Karpas-422 (cell line): ENCODE results near the gene CCDC7. TPM values are rescaled to one million over a fixed set of nuclear protein-coding genes. Genes with fewer than 3 reads are reported as not detected.
"Not testable (repeated sequence)": the region's sequence is repeated elsewhere in the genome, so short reads cannot be mapped to it uniquely, and the experiment has no call there.

Source experiments
- DNase-seq: peaks from one replicate; pipeline ENCODE4 v3.0.0-alpha.2; 2015
- H2AFZ ChIP-seq: fragments of 200-600 bp; sonication (generic); 2 replicates; pipeline ENCODE4 v1.6.1; 2014; ENCODE audit warnings: antibody characterized with exemption, low read length, mixed read lengths
- H3K27ac ChIP-seq: fragments of 200-600 bp; sonication (generic); 2 replicates; pipeline ENCODE4 v1.5.1; 2014; ENCODE audit warnings: mild to moderate bottlenecking, low read length, moderate library complexity
- H3K27me3 ChIP-seq: fragments of 200-600 bp; sonication (generic); 2 replicates; pipeline ENCODE4 v1.6.1; 2014; ENCODE audit warnings: low read length, mixed read lengths
- H3K36me3 ChIP-seq: fragments of 200-600 bp; sonication (generic); 2 replicates; pipeline ENCODE4 v1.6.1; 2014; ENCODE audit warnings: low read length, mixed read lengths; ENCODE audit not compliant: insufficient read depth
- H3K4me1 ChIP-seq: fragments of 200-600 bp; sonication (generic); 2 replicates; pipeline ENCODE4 v1.6.1; 2014; ENCODE audit warnings: mild to moderate bottlenecking, low read length, mixed read lengths
- H3K4me2 ChIP-seq: fragments of 200-600 bp; sonication (generic); 2 replicates; pipeline ENCODE4 v1.6.1; 2014; ENCODE audit warnings: low read length, low read depth, mild to moderate bottlenecking; ENCODE audit not compliant: poor library complexity, severe bottlenecking
- H3K4me3 ChIP-seq: fragments of 200-600 bp; sonication (generic); 2 replicates; pipeline ENCODE4 v1.5.1; 2014; ENCODE audit warnings: mild to moderate bottlenecking, antibody characterized with exemption, low read length, mixed read lengths
- H3K79me2 ChIP-seq: fragments of 200-600 bp; sonication (generic); 2 replicates; pipeline ENCODE4 v1.6.1; 2014; ENCODE audit warnings: mild to moderate bottlenecking, low read length, mixed read lengths
- H3K9ac ChIP-seq: fragments of 200-600 bp; sonication (generic); 2 replicates; pipeline ENCODE4 v1.6.0; 2014; ENCODE audit warnings: low read length
- H3K9me2 ChIP-seq: fragments of 200-600 bp; sonication (generic), shearing (Covaris generic); replicated peaks from 2 replicates; pipeline ENCODE4 v1.6.0; 2014; ENCODE audit warnings: mild to moderate bottlenecking, low read length, moderate library complexity; ENCODE audit not compliant: insufficient read depth
- H3K9me3 ChIP-seq: fragments of 300-700, 200-600 bp; sonication (generic); 2 replicates; pipeline ENCODE4 v1.6.1; 2014; ENCODE audit warnings: low read length, mixed read lengths
- H4K20me1 ChIP-seq: fragments of 200-600 bp; sonication (generic); 2 replicates; pipeline ENCODE4 v1.6.1; 2014; ENCODE audit warnings: mild to moderate bottlenecking, antibody characterized with exemption, low read length, low read depth; ENCODE audit not compliant: insufficient read depth
- total RNA-seq: library from RNA; depleted of rRNA; stranded (reverse); fragments of >200 nt; shearing (Covaris generic); gene quantifications from 2 replicates; pipeline ENCODE4 v1.2.3, GENCODE V29; 2014; ENCODE audit warnings: low replicate concordance

CCDC7 gene
- total RNA-seq, 1 experiment from 2014 or later: 19.7 TPM

DNA sequence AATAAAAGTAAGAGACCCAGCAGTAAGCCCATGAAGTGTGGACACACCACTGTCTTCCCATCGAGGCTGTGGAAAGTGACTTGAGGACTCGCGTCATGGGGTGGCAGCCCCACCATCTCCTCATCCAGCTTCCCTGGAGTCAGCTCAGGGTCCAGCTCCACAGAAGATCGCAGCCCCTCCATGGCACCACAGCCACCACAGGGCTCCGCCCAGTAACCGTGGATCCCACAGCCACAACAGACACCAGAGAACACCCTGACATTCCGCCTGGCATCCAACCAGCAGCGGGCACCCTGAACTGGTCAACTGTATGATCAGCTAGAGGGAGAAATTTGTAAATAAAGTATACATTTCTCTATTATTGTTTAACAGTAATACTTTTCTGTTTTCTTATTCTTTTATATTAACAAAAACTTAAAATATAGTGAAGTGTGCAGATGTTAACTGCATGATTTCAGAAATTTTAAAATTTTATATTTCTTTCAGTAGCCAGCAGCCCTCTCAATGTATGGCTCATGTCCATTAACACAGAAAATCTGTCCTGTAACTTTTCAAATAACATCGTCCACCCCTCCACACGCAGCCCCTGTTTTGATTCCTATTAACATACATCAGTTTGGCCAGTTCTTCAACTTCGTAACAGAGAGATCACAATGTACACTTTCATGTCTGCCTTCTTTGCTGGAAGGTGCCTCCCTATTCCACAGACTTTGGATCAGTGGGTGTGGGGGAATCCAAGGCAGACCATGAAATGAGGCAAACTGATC is 442.4 kb downstream of the CCDC7 start:
- no peak overlapping the region for H3K4me2 ChIP-seq
- no peak overlapping the region for H2AFZ ChIP-seq
- H3K36me3 ChIP-seq: no peaks in the 10 kb centered on the region
- no peaks in the 10 kb centered on the region for H3K9me2 ChIP-seq
- H3K9me3 ChIP-seq: no peaks in the 10 kb centered on the region
- DNase-seq: no peak
- H3K4me3 ChIP-seq: no peak overlapping the region
- no peaks in the 10 kb centered on the region for H3K79me2 ChIP-seq
- H3K27ac ChIP-seq: no peak overlapping the region
- no peaks in the 10 kb centered on the region for H3K4me1 ChIP-seq
- no peaks in the 10 kb centered on the region for H4K20me1 ChIP-seq
- H3K27me3 ChIP-seq: no peaks in the 10 kb centered on the region
- H3K9ac ChIP-seq: no peak overlapping the region

DNA sequence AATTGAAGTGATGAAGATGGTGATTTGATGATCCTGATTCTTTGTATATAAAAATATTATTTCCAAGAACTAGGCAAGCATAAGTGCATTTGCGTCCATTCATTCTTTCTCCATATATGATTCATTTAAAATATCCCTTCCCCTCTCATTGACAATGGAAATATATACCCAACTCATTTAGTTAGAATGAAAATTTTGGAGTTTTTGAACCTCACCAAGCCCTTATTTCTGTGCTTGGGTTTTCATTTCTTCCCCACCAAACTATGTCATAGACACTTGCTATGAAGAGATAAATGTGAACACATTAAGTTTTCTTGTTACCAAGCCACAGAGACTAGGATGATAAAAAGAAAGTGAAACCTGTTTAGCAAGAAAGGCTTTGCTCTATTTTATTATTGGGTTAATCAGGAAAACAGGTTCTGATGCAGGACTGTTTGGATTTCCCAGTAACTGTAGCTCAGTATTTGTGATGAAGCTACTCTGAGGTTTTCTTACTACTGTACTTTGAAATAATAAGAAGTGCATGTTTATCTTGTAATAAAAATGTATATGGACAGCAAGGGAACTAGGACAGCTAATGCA is 443.8 kb downstream of the CCDC7 start:
- Histone ChIP-seq H3K9me2 (no peaks in the 10 kb centered on the region), H4K20me1 (no peaks in the 10 kb centered on the region), H3K9ac (no peak overlapping the region), H3K79me2 (no peaks in the 10 kb centered on the region), H2AFZ (no peak overlapping the region), H3K9me3 (no peaks in the 10 kb centered on the region), H3K27me3 (no peaks in the 10 kb centered on the region), H3K4me2 (no peak overlapping the region), H3K4me3 (no peak overlapping the region), H3K36me3 (peaks cover 4% of the 10 kb centered on the region; the same call in 1 of the 2 replicates), H3K27ac (no peak overlapping the region), H3K4me1 (no peaks in the 10 kb centered on the region)
- no peak for DNase-seq

DNA sequence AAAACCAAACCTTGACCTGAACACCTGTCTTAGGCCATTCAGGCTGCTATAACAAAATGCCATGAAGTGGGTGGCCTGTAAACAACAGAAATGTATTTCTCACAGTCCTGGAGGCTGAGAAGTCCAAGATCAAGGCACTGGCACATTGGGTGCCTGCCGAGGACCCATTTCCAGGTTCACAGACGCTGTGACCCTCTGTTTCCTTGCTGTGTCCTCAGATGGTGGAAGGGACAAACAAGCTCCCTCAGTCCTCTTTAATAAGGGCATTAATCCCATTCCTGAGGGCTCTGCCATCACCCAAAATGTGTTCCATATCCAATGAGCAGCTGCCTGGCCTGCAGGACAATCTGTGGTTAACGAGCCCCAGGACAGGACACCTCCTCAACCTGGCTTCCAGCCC is 444.5 kb downstream of the CCDC7 start:
- Histone ChIP-seq H3K79me2 (no peaks in the 10 kb centered on the region), H3K27ac (no peak overlapping the region), H3K36me3 (peaks cover 6% of the 10 kb centered on the region; the same call in 1 of the 2 replicates), H3K4me3 (no peak overlapping the region), H2AFZ (no peak overlapping the region), H3K4me2 (no peak overlapping the region), H3K9me3 (no peaks in the 10 kb centered on the region), H3K4me1 (no peaks in the 10 kb centered on the region), H3K27me3 (no peaks in the 10 kb centered on the region), H3K9ac (no peak overlapping the region), H4K20me1 (no peaks in the 10 kb centered on the region), H3K9me2 (no peaks in the 10 kb centered on the region)
- DNase-seq: no peak

DNA sequence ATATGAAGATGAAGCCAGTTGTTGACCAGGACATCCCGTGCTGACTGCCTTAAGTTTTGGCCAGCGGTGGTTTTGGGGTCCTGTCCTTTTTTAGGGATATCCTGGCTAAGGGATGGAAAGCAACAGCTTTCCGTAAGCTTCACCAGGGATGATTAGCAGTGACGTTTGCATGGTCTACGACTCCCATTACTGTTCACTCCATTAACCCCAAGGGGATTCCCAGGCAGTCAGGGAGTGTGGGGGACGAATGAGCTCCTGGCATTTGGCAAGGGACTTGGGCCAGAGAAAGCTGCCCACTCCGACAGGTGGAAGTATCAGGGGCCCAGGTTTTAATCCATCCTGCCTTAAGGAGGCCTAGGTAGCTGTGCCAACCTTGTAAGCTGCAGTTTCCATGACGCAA is 445.3 kb downstream of the CCDC7 start:
- H3K9me3 ChIP-seq: no peaks in the 10 kb centered on the region
- no peaks in the 10 kb centered on the region for H3K9me2 ChIP-seq
- DNase-seq: no peak
- H4K20me1 ChIP-seq: no peaks in the 10 kb centered on the region
- H3K36me3 ChIP-seq: peaks cover 14% of the 10 kb centered on the region; the same call in 1 of the 2 replicates
- no peaks in the 10 kb centered on the region for H3K4me1 ChIP-seq
- no peaks in the 10 kb centered on the region for H3K27me3 ChIP-seq
- H3K27ac ChIP-seq: no peak overlapping the region
- H3K4me2 ChIP-seq: no peak overlapping the region
- no peaks in the 10 kb centered on the region for H3K79me2 ChIP-seq
- no peak overlapping the region for H3K9ac ChIP-seq
- no peak overlapping the region for H2AFZ ChIP-seq
- H3K4me3 ChIP-seq: no peak overlapping the region

DNA sequence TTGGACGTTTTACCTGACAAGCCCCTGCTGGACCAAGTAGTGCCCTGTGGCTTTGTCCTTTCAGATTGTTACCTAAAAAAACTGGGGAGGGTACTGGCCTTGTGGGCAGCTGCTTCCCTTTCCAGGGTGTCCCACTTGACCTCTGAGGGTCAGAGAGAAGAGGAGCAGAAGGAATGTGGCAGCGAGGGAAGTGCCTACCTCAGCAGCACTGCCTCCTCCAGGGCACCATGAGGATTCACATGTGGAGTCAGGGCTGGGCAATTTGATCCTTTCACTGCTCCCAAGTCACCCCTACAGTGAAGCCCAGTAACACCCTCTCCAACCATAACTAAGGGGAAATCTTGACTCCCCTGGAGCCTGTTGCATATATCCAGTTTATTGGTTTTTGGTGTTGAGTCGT is 447.5 kb downstream of the CCDC7 start:
- H3K4me3 ChIP-seq: no peak overlapping the region
- H3K9me3 ChIP-seq: no peaks in the 10 kb centered on the region
- no peaks in the 10 kb centered on the region for H3K9me2 ChIP-seq
- no peaks in the 10 kb centered on the region for H3K79me2 ChIP-seq
- H3K4me2 ChIP-seq: no peak overlapping the region
- H3K27me3 ChIP-seq: no peaks in the 10 kb centered on the region
- no peak overlapping the region for H3K27ac ChIP-seq
- peaks cover 36% of the 10 kb centered on the region for H3K36me3 ChIP-seq
- no peaks in the 10 kb centered on the region for H4K20me1 ChIP-seq
- no peaks in the 10 kb centered on the region for H3K4me1 ChIP-seq
- no peak overlapping the region for H2AFZ ChIP-seq
- no peak for DNase-seq
- no peak overlapping the region for H3K9ac ChIP-seq

DNA sequence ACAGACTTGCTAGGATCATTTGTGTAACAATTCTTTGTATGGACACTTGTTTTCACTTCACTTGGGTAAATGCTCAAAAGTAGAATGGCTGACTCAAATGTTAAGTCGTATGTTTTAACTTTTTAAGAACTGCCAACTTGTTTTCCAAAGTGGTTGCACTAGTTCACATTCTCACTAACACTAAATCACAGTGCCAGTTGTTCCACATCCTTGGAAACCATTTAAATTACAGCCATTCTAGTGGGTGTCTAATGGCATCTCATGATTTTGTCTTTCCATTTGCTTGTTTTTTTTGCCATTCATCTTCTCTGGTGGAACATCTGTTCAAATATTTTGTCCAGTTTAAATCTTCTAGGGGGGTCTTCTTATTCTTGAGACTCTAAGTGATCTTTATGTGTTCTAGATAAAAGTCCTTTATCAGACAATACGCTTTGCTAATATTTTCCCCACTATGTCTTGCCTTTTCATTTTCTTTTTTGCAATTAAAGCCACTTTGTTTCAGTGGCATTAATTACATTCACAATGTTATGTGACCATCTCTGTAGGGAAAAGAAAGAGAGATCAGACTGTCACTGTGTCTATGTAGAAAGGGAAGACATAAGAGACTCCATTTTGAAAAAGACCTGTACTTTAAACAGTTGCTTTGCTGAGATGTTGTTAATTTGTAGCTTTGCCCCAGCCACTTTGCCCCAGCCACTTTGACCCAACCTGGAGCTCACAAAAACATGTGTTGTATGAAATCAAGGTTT is 448.1 kb downstream of the CCDC7 start:
- Histone ChIP-seq H3K27ac (no peak overlapping the region), H3K4me1 (no peaks in the 10 kb centered on the region), H3K79me2 (no peaks in the 10 kb centered on the region), H4K20me1 (no peaks in the 10 kb centered on the region), H3K9me3 (no peaks in the 10 kb centered on the region), H3K9ac (no peak overlapping the region), H3K36me3 (peaks cover 41% of the 10 kb centered on the region), H2AFZ (no peak overlapping the region), H3K27me3 (no peaks in the 10 kb centered on the region), H3K9me2 (no peaks in the 10 kb centered on the region), H3K4me2 (no peak overlapping the region), H3K4me3 (no peak overlapping the region)
- no peak for DNase-seq

DNA sequence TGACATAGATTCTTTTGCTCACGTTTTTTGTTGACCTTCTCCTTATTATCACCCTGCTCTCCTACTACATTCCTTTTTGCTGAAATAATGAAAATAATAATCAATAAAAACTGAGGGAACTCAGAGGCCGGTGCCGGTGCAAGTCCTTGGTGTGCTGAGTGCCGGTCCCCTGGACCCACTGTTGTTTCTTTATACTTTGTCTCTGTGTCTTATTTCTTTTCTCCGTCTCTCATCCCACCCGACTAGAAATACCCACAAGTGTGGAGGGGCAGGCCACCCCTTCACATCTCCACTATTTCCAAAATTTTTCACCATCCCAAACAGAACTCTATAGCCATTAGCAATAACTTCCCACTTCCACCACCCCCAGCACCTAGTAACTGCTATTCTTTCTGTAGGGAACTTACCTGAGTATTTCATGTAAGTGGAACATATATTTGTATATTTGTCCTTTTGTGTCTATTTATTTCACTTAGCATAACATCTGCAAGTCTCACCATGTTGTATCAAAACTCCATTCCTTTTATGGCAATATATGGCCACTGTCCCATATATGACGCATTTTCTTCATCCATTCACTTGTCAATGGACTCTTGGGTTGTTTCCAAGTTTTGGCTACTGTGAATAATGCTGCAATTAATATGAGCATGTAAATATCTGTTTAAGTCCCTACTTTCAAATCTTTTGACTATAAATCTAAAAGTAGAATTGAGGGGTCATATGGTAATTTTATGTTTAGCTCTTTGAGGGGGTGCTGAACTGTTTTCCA is 449.4 kb downstream of the CCDC7 start:
- not testable (repeated sequence) for H3K9me3 ChIP-seq, H2AFZ ChIP-seq, DNase-seq, H3K9ac ChIP-seq, H3K9me2 ChIP-seq, H3K4me3 ChIP-seq, H3K4me1 ChIP-seq, H3K79me2 ChIP-seq, H3K27me3 ChIP-seq, H4K20me1 ChIP-seq, H3K4me2 ChIP-seq, H3K27ac ChIP-seq
- H3K36me3 ChIP-seq: peaks cover 53% of the 10 kb centered on the region

DNA sequence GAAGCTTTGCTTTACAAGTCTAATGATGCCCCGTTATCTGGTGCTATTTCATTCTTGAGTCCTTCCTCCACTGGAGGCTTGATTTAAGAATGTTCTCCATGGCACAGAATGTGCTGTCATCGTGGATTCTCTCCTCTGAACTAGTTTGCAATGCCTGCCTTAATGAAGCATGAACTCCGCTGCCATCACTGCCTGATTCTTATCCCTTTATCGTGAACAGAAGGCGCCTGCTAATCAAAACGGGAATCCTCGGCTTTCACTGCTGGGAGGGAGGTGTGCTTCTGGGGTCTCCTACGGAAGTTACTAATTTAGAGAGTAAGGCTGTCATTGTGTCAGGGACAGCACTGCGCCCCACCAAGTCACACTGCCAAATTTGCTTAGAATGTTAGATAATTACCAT is 455.9 kb downstream of the CCDC7 start:
- Histone ChIP-seq H4K20me1 (peaks cover 7% of the 10 kb centered on the region), H3K79me2 (peaks cover 35% of the 10 kb centered on the region), H3K4me1 (no peaks in the 10 kb centered on the region), H3K4me3 (no peak overlapping the region), H3K27ac (no peak overlapping the region), H3K9ac (no peak overlapping the region), H3K9me2 (no peaks in the 10 kb centered on the region), H2AFZ (no peak overlapping the region), H3K9me3 (no peaks in the 10 kb centered on the region), H3K27me3 (no peaks in the 10 kb centered on the region), H3K4me2 (no peak overlapping the region), H3K36me3 (peaks cover 80% of the 10 kb centered on the region)
- no peak for DNase-seq
